Fibroblast of gingiva (primary cell): Measurements from ENCODE around the gene ZNF783.
"Not testable (repeated sequence)": the region's sequence is repeated elsewhere in the genome, so short reads cannot be mapped to it uniquely, and the experiment has no call there.

Experiments
- DNase-seq: peaks from one replicate; pipeline ENCODE4 v3.0.0-alpha.2; 2011; ENCODE audit warnings: low read depth

ZNF783 gene

DNA sequence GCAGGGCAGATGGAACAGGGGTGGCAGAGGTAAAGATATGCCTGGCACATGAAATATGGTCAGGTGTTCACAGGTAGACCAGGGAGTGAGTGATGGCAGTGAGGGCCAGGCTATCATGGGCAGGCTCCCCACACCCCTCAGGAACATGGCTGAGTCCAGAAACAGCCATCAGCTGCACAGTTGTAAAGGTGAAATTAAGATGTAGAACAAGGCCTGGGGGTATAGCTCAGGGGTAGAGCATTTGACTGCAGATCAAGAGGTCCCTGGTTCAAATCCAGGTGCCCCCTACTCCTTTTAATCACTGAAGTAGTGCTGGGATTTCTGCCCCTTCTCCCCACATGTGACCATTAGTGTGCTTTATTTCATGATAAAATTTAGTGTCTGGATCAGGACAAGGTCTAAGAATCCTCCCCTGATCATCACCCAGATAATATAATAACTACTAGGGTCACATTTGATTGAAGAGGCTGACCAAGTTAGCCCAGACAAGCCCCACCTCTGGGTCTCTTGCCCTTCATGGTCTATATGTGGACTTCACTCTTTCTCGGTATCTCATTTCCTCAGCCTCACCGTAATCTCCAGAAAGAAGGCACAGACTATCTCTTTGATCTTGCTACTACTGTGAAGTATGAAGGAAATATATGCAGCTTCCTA lies 69.0 kb downstream of the ZNF783 start:
- no peak for DNase-seq

DNA sequence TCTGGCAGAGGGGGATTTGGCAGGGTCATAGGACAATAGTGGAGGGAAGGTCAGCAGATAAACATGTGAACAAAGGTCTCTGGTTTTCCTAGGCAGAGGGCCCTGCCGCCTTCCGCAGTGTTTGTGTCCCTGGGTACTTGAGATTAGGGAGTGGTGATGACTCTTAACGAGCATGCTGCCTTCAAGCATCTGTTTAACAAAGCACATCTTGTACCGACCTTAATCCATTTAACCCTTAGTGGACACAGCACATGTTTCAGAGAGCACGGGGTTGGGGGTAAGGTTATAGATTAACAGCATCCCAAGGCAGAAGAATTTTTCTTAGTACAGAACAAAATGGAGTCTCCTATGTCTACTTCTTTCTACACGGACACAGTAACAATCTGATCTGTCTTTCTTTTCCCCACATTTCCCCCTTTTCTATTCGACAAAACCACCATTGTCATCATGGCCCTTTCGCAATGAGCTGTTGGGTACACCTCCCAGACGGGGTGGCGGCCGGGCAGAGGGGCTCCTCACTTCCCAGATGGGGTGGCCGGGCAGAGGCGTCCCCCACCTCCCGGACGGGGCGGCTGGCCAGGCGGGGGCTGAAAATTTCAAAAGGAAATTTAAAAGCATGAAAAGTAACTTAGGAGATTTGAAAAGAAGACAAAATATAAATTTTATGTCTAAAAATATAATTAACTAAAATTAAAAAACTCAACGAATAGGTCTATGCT lies 70.8 kb downstream of the ZNF783 start:
- not testable (repeated sequence) for DNase-seq

DNA sequence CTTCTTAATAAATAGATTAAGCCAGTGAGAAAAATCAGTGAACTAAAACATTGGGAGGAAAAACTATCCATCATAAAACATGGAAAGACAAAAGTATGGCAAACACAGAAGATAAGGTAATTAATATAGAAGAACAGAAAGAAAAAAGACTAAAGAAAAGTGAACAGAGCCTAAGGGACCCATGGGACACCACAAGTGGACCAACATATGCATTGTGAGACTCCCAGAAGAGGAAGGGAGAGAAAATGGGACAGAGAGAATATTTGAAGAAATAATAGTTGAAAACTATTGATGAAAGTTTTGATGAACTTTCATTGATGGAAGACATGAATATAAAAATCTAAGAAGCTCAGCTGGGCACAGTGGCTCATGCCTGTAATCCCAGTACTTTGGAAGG lies 71.3 kb downstream of the ZNF783 start:
- no peak for DNase-seq

DNA sequence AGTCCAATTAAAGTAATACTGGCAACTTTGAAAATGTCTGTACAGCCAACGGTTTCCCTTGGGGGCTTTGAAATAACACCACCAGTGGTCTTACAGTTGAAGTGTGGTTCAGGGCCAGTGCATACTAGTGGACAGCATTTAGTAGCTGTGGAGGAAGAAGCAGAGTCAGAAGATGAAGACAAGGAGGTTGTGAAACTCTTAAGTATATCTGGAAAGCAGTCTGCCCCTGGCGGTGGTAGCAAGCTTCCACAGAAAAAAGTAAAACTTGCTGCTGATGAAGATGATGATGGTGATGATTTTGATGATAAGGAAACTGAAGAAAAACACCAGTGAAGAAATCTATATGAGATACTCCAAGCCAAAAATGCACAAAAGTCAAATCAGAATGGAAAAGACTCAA lies 72.2 kb downstream of the ZNF783 start:
- DNase-seq, result no peak
